ENCODE data around the gene RBMX.

The RBMX gene

GRCh38 chrX:136867096-136867491 is 13.4 kb downstream of the RBMX start:
- TF ChIP-seq EZH2phosphoT487 (IDR thresholded peaks at IDR 0.05; ENCODE audit: borderline replicate concordance) = no peak
- TF ChIP-seq, protein P1, sequence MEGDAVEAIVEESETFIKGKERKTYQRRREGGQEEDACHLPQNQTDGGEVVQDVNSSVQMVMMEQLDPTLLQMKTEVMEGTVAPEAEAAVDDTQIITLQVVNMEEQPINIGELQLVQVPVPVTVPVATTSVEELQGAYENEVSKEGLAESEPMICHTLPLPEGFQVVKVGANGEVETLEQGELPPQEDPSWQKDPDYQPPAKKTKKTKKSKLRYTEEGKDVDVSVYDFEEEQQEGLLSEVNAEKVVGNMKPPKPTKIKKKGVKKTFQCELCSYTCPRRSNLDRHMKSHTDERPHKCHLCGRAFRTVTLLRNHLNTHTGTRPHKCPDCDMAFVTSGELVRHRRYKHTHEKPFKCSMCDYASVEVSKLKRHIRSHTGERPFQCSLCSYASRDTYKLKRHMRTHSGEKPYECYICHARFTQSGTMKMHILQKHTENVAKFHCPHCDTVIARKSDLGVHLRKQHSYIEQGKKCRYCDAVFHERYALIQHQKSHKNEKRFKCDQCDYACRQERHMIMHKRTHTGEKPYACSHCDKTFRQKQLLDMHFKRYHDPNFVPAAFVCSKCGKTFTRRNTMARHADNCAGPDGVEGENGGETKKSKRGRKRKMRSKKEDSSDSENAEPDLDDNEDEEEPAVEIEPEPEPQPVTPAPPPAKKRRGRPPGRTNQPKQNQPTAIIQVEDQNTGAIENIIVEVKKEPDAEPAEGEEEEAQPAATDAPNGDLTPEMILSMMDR (conservative IDR thresholded peaks at IDR 0.05; ENCODE audit: low read length) = no peak
- no peak overlapping the region for H3K4me3 ChIP-seq (ENCODE audit: low read length, poor library complexity, severe bottlenecking)
- H3K79me2 ChIP-seq (ENCODE audit: insufficient read depth, low read length) = peaks cover 53% of the 10 kb centered on the region
- no peaks in the 10 kb centered on the region for H3K9me3 ChIP-seq (ENCODE audit: insufficient read depth, low read depth, low read length)
- peaks cover 45% of the 10 kb centered on the region; the same call in 1 of the 2 replicates for H3K36me3 ChIP-seq (ENCODE audit: insufficient read depth, low read length)
- peaks cover 5% of the 10 kb centered on the region; the same call in 1 of the 2 replicates for H3F3A ChIP-seq (ENCODE audit: low read depth)
- H4K20me1 ChIP-seq (ENCODE audit: insufficient read depth, low read length, poor library complexity, severe bottlenecking) = peaks cover 36% of the 10 kb centered on the region
- H3K9ac ChIP-seq (ENCODE audit: low read depth, low read length, poor library complexity, severe bottlenecking) = no peak overlapping the region
- no peaks in the 10 kb centered on the region for H3K27me3 ChIP-seq (ENCODE audit: insufficient read depth, low read length, poor library complexity, severe bottlenecking)
- H3K9me2 ChIP-seq (replicated peaks; ENCODE audit: low read depth, low read length) = no peaks in the 10 kb centered on the region
- no peak overlapping the region for H2AFZ ChIP-seq (ENCODE audit: low read length)
- peak overlapping the region; percentile 1 for H3K4me2 ChIP-seq (ENCODE audit: low read depth, low read length, poor library complexity, severe bottlenecking)
- H3K4me1 ChIP-seq (ENCODE audit: insufficient read depth, low read length, poor library complexity, severe bottlenecking) = peaks cover 18% of the 10 kb centered on the region

DNA sequence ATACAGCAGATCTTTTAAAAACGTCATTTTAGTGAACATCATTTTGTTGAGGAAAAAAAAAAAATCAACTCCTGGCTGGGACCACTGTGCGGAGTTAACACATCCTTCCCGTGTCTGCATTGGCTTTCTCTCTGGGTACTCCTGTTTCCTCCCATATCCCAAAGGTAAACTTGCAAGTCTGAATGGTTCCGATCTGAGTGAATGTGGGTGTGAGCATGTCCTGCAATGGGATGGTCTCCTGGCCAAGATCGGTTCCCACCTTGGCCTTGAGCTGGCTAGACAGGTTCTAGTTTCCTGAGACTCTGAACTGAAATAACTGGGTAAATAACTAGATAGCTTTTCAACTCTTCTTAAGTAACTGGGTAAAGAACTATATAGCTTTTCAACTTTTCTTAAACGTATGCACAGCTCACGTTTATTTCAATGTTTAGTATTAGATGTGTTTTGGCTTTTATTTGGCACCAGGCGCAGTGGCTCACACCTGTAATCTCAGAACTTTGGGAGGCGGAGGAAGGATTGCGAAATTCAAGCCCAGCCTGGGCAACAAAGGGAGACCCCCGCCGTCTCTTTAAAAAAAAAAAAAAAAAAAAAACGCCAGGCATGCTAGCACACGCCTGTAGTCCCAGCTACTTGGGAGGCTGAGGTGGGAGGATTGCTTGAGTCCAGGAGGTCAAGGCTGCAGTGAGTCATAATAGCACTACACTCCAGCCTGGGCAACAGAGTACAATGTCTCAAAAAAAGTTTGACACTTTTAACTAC is 14.0 kb downstream of the RBMX start:
- Histone ChIP-seq H3K9me3 (ENCODE audit: insufficient read depth, low read depth, low read length) (no peaks in the 10 kb centered on the region), H3K4me1 (ENCODE audit: insufficient read depth, low read length, poor library complexity, severe bottlenecking) (peaks cover 16% of the 10 kb centered on the region), H3F3A (ENCODE audit: low read depth) (0 out of 2 replicates have a peak, but pooled peaks cover 5% of the 10 kb centered on the region), H3K4me3 (ENCODE audit: low read length, poor library complexity, severe bottlenecking) (no peak overlapping the region), H3K27me3 (ENCODE audit: insufficient read depth, low read length, poor library complexity, severe bottlenecking) (no peaks in the 10 kb centered on the region), H3K36me3 (ENCODE audit: insufficient read depth, low read length) (peaks cover 46% of the 10 kb centered on the region; the same call in 1 of the 2 replicates), H3K4me2 (ENCODE audit: low read depth, low read length, poor library complexity, severe bottlenecking) (no peak overlapping the region), H2AFZ (ENCODE audit: low read length) (no peak overlapping the region), H3K79me2 (ENCODE audit: insufficient read depth, low read length) (peaks cover 47% of the 10 kb centered on the region), H3K9me2 (replicated peaks; ENCODE audit: low read depth, low read length) (no peaks in the 10 kb centered on the region), H3K9ac (ENCODE audit: low read depth, low read length, poor library complexity, severe bottlenecking) (no peak overlapping the region), H4K20me1 (ENCODE audit: insufficient read depth, low read length, poor library complexity, severe bottlenecking) (peaks cover 31% of the 10 kb centered on the region)
- TF ChIP-seq, protein P1 (conservative IDR thresholded peaks at IDR 0.05; ENCODE audit: low read length) = no peak
- TF ChIP-seq EZH2phosphoT487 (IDR thresholded peaks at IDR 0.05; ENCODE audit: borderline replicate concordance) = no peak

DNA sequence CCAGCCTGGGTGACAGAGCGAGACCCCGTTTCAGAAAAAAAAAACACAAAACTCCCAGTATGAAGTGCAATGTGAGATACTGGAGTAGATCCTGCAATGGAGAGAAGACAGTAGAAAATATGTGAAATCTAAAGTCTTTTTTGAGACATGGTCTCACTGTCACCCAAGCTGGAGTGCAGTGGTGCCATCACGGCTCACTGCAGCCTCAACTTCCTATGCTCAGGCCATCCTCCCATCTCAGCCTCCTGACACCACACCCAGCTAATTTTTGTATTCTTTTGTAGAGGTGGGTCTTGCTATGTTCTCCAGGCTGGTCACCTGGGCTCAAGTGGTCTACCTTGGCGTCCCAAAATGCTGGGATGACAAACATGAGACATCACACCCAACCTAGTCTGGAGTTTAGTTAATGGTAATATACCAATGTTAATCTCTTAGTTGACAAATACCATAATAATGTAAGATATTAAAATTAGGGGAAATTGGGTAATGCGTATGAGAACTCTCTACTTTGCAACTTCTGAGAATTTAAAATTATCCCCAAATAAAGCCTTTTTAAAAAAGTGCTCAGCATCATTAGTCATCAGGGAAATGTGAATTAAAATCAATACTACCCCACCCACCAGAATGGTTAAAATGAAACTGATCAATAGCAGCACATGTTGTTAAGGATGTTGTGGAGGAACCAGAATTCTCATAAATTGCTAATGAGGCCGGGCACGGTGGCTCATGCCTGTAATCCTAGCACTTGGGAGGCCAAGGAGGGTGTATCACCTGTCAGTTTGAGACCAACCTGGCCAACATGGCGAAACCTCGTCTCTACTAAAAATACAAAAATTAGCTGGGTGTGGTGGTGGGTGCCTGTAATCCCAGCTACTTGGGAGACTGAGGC is 15.0 kb downstream of the RBMX start:
- Histone ChIP-seq H3K27me3 (ENCODE audit: insufficient read depth, low read length, poor library complexity, severe bottlenecking) (no peaks in the 10 kb centered on the region), H3K4me1 (ENCODE audit: insufficient read depth, low read length, poor library complexity, severe bottlenecking) (peaks cover 16% of the 10 kb centered on the region), H3K4me2 (ENCODE audit: low read depth, low read length, poor library complexity, severe bottlenecking) (no peak overlapping the region), H3K79me2 (ENCODE audit: insufficient read depth, low read length) (peaks cover 45% of the 10 kb centered on the region), H3F3A (ENCODE audit: low read depth) (0 out of 2 replicates have a peak, but pooled peaks cover 5% of the 10 kb centered on the region), H3K9ac (ENCODE audit: low read depth, low read length, poor library complexity, severe bottlenecking) (no peak overlapping the region), H3K4me3 (ENCODE audit: low read length, poor library complexity, severe bottlenecking) (no peak overlapping the region), H3K9me2 (replicated peaks; ENCODE audit: low read depth, low read length) (no peaks in the 10 kb centered on the region), H4K20me1 (ENCODE audit: insufficient read depth, low read length, poor library complexity, severe bottlenecking) (peaks cover 27% of the 10 kb centered on the region), H3K9me3 (ENCODE audit: insufficient read depth, low read depth, low read length) (no peaks in the 10 kb centered on the region), H3K36me3 (ENCODE audit: insufficient read depth, low read length) (peaks cover 51% of the 10 kb centered on the region; the same call in 1 of the 2 replicates), H2AFZ (ENCODE audit: low read length) (no peak overlapping the region)
- TF ChIP-seq EZH2phosphoT487 (IDR thresholded peaks at IDR 0.05; ENCODE audit: borderline replicate concordance) = no peak
- TF ChIP-seq, protein P1 (conservative IDR thresholded peaks at IDR 0.05; ENCODE audit: low read length) = no peak

Data from Loucy (cell line).